ENCODE data around the gene SMCO4. TPM values are rescaled to one million over a fixed set of nuclear protein-coding genes. Genes with fewer than 3 reads are reported as not detected.

The SMCO4 gene, protein sequence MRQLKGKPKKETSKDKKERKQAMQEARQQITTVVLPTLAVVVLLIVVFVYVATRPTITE
- total RNA-seq, result 2.9 and 7.1 TPM in 2 replicates

DNA sequence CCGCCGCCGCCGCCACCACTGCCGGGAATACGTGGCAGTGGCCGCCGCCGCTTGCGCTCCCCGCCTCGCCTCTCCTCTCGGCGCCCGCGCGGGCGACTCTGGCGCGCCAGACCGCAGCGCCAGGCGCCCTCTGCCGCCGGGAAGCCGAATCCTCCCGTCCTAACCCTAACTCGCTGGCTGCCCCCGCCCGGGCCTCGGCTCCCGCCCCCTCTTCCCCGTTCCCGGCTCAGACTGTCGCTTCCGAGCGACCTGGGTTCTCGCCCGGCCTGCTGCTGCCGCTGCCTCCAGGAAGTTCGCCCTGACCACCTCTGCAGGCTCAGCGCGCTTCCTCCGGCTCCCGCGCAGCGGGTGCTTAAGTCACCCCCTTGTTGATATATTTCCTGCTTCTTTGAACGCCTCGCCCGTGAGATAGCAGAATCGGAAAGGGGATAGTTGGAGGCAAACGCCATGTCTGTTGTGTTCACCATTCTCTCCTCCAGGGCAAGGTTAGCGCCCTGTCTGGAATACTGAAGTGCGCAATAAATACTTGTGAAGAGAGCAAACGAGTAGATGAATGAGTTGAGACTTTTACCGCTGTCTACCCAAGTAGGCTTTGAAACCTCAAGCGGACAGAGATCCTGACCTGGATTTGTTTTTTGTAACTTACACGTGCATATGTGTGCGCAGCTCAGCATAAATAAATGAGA lies at the start of gene SMCO4:
Gene SMCO4, minus strand, starts transcription at position 100 of the 686 bp plus-strand sequence. CDS start 64,202 bp downstream, outside the sequence.

Other genes with a start within 250 kb of the SMCO4 start
- not detected in 2 replicates for gene DEUP1, start 212.6 kb downstream of the SMCO4 start, total RNA-seq
- gene CEP295, start 118.3 kb upstream of the SMCO4 start, total RNA-seq, result 12.2 and 17.3 TPM in 2 replicates
- 88.2 and 130 TPM in 2 replicates for gene TAF1D, start 198.1 kb upstream of the SMCO4 start, total RNA-seq
- gene C11orf54, start 198.3 kb upstream of the SMCO4 start, total RNA-seq, result 20.7 and 32.9 TPM in 2 replicates
- gene MED17, start 240.9 kb upstream of the SMCO4 start, total RNA-seq, result 21.0 and 30.5 TPM in 2 replicates